GM13976 (cell line): ENCODE measurements around the gene KIRREL3.

Experiments used
- DNase-seq: peaks from one replicate; pipeline ENCODE4 v3.0.0; 2012; ENCODE audit warnings: low spot score
- CTCF ChIP-seq: IDR thresholded peaks from 2 replicates; pipeline ENCODE4 v1.5.1; 2012; ENCODE audit warnings: borderline replicate concordance, mild to moderate bottlenecking; ENCODE audit not compliant: insufficient read depth; ENCODE audit errors: extremely low read depth, missing control alignments, control extremely low read depth
- in situ Hi-C: fragments of 300-500 bp; cut with MboI; formaldehyde crosslinking; loops from one replicate; pipeline ENCODE4 v1.12.0; 2022; ENCODE audit warnings: low sequenced_read_pairs, mixed read lengths, inconsistent platforms; ENCODE audit not compliant: unreplicated experiment

KIRREL3 gene

DNA sequence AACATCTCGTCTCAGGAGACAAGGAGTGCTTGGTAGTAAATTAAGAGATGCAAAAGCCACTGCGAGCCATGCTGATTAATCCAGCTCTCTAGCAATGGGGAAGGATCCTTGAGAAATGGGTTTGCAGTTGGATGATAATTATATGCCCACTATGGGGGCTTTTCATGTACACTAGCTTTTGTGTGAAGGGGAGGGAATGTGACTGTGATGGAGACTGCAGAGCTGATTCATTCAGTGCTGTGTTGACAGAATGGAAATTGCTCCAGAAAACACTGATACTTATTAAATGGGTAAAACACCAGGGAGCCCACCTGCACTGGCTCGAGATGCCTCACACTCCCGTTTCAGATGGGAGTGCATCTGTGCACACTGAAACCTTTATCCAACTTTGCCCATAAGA is 37.0 kb upstream of the KIRREL3 start:
- no peak for TF ChIP-seq CTCF
- no peak for DNase-seq
- in situ Hi-C loops = no loop called here

DNA sequence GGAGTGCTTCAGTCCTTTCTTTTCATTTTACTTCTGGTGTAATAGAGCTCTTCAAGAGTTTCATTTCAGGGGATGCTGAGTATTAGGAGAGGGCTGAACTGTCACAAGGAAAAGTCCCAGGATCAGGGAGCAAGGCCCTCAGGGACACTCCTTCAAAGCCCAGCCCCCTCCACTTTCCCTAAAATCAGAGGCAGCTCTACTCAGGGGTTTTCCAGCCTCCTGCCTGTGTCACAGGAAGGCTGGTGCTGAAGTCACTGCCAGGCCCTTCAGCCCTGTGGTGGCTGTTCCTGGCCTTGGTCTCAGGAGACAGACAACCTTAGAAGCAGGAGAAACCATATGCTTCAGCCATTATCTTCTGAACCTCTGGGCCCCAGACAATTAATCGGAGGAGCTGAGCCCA is 36.4 kb upstream of the KIRREL3 start:
- no peak for DNase-seq
- no peak for TF ChIP-seq CTCF
- in situ Hi-C loops = no loop called here

DNA sequence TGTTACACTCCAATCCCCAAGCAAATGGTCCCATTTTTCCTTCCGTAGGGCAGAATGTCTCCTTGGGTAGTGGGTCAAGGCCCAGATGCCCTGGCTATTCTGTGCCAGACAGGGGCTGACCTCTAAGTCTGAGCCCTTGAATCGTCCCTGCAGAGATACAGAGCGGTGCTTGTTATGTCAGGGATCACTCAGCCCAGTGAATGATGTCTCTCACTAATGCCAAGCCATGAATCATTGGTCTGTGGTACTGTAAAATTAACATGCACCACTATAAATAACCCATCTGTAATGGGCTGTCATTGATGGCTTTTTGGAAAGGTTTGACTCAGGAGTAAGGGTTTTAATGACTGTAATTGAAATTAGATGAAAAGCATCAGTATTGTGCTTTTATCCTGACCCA is 35.3 kb upstream of the KIRREL3 start:
- no peak for TF ChIP-seq CTCF
- in situ Hi-C loops = no loop called here
- DNase-seq = no peak

DNA sequence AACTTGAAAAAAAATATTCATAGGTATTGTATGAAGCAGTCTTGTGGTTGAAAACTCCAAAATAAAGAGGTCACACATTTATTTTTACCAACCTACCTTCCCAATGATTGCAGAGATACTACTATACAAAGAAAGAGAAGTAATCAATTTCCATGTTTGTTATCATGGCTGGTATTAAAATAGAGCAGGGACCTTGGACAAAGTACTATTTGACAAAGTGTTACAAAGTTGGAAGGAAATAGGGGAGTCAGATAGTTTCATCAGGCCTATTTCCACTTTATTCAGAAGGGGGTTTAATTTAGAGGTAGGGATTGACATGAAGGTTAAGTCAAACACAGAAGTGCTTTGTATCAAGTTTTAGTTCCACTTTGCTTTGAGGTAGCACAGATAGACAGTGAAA is 34.4 kb upstream of the KIRREL3 start:
- in situ Hi-C loops = no loop called here
- no peak for DNase-seq
- no peak for TF ChIP-seq CTCF

DNA sequence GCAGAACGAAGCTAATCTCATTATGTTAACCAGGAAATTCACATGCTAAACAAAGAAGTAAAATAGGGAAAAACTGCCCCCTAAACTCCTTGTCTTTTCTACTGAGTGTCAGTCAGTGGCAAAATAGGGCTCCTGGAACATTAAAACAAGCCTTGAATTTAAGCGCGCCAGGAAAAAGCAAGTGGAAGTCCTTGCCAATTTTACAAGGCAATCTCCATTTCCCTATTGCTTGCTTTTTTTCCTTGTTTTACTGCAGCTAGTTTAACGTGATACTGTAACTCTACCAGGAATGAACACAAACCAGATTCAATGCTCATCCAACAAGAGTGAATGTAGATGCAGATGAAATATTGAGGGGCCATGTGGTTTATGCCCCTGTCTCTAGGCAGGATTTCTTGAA is 28.1 kb upstream of the KIRREL3 start:
- no peak for TF ChIP-seq CTCF
- DNase-seq = no peak
- in situ Hi-C loops = no loop called here

DNA sequence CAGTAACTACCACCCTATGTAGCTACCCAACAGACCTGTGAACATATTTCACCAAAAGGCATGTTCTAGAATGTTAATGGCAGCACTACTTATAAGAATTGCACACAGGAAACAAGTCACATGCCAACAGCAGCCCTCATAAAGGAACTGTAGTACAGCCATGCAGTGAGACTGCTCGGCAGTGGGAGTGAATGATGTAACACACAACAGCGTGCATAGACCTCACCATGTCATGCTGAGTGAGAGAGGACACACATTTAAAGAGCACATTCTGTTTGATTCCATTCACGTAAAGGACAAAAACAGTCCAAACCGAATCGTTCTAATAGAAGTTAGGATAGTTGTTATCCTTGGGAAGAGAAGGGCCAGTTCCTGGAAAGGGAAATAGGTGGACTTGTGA is 27.2 kb upstream of the KIRREL3 start:
- no peak for DNase-seq
- in situ Hi-C loops = no loop called here
- no peak for TF ChIP-seq CTCF

GRCh38 chr11:127027000-127027399 is 26.4 kb upstream of the KIRREL3 start:
- TF ChIP-seq CTCF = no peak
- DNase-seq = no peak
- in situ Hi-C loops = no loop called here
